Central memory CD4-positive, alpha-beta T cell (primary cell): ENCODE measurements around the gene EXT2.

ENCODE experiments used
- DNase-seq: peaks from one replicate; pipeline ENCODE4 v3.0.0; 2022

EXT2 gene

DNA sequence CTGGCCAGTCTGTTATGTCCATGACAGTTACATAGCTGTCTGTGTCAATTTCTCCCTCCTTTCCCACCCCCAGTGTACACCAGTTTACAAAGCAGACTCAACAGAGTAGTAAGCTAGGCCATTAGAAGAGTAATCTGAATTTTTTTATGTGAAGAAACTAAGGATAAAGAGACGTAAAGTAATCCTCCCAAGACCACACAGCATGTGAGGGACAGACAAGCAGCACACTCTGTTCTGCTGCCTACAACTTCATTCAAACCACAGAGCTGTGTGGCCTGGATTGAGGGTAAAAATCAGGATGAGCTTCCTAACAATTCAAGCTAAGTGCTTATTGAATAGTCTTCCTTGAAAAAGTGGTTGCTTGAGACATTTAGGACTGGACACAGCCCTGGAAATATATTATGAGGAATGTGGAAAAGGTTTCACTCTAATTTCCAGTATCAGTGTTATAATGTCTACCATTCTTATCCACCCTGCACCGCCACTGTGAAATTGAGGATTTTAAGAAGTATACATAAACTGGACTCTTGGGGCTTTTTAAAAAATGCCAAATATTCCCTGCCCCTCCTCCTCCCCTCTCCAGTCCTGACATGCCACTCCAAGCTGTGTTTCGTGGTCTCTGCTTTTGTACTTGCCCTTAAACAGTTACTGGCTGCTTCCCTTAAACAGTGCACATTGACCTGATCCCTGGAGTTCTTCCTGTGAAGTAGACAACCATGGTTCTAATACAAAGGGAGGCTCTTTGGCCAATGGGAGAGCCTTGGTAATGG is 40.9 kb downstream of the EXT2 start:
- DNase-seq, result no peak

DNA sequence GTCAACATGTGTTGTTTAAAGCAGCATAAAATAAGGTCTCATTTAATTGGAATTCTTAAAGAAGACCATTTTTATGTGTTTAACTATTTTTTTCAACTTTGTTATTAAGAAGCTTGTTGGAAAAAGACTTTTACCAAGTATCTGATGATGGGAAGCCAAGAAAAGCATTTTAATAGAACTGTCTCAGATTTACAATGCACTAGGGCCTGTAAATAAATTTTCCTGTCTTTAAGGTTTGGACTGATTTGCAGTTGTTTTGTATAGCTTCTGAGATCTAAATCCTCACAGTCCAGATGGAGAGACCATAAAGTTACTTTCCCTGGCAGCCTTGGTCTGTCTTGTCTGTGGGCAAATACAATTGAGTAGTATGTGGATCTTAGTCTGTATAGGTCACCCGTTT is 41.6 kb downstream of the EXT2 start:
- DNase-seq, result no peak

DNA sequence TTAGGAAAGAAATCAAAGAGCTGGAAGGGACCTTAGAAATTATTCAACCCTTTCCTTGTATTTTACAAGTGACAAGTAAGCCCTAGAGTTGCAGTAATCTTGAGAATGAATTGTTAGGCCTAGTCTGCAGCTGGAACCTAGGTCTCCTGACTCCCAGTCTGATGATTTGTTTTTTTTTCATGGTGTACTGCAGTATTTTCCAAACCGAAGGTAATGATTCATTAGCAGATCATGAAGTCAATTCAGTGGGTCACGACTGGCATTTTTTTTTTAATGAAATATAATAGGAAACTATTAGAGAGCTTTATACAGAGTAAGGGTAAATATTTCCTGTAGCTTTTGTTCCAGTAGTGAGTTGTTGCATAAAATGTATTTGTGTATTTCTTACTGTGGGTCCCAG is 42.8 kb downstream of the EXT2 start:
- DNase-seq, result no peak

DNA sequence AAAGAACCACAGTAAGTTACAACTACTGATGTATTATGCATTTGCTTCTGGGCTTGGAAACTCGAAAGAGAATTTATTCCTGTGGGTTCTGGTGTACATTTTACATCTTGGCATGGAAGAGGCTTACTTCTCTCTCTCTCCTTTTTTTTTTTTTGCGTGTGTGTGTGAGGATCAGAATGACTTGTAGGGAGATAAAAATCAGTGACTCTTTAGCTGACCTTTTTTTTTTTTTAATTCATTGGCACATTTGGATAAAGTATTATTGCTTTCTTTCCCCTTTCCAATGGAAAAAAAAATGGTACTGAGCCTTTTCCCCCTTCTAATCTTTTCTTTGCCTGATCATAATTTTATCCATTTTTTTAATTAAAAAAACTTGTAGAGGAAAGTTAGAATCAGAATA is 43.5 kb downstream of the EXT2 start:
- no peak for DNase-seq

DNA sequence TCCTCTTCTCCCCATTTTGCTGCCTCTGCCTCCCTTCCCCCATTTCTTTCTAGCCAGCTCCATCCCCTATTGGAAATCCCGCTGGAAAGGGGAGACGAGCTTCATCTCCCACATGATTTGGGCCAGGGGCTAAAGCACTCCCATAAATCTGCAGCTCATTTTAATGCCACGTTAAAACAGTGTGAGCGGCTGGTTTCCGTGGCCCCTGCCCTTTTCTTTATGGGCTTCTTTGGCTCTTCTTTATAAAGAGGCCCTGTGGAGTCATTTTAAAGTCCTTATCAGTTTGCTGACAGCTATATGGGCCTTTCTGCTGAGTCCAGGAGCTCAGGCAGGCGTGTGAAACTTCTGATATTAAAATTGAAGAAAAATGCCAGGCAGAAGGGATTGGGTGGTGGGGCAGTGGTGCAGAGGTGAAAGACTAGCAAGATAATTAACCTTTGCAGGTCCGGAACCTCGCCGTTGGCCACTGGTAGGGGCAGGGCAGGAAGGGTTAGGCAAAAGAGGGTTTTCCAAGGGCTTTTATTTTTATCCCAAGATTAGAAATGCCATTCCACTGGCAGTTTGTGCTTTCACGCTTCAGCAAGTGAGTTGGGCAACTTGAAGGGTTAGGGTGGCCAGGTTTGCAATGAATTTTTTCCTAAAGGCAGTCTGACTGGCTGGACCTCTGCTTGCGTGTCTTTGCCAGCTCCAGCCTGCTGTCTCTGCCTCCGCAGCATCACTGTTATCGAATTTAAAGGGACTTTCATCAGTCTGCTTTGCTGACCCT is 44.3 kb downstream of the EXT2 start:
- no peak for DNase-seq

DNA sequence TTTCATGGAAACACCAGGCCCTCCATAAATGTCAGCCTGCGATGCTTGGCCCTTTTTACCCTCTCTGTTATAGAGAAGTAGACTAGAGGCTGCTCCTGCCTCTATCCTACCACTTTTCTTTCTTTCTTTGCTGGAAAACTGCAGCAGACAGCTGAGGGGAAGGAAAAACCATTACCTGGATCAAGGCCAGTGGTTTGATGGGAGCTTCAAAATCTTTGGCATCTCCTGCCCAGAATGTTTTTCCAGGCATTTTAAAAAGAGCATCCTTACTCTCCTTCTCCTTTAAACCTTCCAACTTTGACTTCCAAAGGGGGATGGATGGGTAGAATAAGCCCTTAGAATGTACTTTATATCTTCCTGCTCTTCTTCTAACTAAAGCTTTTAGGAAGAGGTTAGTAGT is 44.9 kb downstream of the EXT2 start:
- no peak for DNase-seq

DNA sequence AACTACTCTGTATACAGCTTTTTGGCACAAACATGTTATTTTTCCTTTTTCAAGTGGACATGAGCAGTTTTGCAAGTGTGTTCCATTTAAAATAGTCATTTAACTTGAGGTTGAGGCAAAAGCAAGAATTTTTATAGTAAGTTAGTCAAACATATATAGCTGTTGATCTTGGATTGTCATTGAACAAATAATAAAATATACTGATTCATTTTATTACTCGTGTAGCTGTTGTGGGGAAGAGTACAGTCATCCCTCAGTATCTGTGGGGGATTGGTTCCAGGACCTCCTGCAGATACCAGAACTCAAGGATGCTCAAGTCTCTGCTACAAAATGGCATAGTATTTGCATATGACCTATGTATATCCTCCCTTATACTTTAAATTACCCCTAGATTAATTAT is 45.3 kb downstream of the EXT2 start:
- DNase-seq, result no peak

DNA sequence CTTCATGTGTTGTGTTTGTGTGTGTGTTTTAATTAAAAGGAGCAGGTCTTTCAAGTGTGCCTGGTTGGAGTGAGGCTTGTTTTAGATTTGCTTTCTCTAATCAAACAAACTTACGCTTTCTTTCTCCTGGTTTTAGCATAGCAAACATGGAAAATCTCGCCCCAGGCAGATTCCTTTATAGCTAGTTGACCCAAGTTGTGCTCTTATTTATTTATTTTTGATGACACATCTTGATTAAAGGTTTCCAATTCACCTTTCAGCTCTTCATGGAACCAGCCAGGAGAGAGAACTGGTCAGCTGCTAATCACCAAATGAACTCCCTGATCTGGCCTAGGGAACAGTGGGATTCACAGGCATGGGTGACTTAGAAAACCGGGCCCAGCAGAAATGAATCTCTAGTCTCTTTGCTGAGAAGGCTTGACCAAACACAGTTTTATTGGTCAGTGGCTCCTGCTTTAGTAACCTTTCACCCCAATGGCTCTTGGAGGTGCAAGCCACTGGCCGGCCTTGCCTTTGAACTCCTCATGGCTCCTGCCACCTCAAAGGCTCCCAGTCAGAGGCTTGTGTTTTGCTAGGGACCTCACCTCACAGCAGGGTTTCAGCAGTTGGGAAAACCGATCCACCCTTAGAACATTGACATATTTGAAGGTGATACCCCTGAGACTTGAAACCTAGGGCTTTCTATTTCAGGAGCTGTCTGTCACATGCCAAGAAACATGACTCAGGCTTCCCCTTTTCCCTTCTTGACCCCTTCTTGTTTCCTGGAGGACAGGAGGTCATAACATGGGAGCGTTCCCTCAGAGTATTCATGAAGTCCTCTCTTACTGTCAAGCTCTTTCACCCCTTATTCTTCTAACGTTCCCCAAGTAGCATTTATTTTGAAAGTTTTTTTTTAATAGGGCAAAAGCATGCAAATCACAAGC is 48.8 kb downstream of the EXT2 start:
- DNase-seq, result no peak

DNA sequence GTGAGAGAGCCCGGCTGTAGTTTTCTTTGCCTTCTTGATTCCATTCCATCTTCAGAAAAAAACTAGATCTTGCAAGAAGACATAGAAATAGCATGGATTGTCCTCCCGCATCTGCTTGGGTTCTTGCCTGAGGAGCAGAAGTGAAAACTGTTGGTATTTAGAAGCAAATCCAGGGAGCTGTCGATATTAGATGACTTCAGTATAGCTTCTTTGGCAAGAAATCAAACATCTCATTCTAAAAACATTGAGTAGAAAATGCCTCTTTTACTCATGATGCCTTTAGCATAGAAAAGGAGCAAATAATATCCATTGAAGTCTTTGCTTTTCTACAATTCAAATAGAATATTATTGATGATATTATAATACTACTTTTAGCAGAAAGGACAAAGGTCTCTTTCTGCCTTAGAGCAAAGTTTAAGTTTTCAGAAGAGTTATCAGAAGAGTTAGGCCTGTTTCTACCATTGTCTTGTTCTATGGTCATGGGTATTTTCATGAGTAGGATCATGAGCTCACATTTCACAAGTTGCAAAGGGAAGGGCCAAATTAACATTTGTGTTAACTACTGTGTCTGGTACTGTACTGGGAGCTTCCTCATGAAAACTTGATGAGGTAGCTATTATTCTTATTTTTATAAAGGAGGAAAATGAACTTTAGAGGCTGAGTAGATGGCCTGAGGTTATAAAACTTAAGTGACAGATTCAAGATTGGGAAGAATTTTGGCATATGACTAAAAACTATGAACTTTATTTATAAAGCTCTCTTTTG is 49.7 kb downstream of the EXT2 start:
- no peak for DNase-seq

DNA sequence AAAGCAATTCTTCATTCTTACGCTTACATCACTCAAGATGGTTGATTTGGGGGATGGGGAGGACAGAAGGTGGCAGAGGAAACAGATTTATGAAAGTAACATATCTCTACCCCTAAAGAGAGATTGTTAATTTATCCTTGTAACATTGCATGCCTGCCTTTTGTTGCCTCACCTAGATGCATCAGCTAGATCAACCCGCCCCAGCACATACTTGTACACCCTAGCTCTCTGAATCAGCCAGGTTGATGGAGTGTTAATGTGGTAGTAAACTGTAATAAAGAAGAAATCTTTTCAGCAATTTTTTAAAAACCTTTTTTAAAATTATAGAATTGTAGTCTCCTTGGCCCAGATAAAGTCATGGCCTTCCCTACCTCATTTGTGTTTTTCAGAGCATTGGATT is 51.5 kb downstream of the EXT2 start:
- no peak for DNase-seq

DNA sequence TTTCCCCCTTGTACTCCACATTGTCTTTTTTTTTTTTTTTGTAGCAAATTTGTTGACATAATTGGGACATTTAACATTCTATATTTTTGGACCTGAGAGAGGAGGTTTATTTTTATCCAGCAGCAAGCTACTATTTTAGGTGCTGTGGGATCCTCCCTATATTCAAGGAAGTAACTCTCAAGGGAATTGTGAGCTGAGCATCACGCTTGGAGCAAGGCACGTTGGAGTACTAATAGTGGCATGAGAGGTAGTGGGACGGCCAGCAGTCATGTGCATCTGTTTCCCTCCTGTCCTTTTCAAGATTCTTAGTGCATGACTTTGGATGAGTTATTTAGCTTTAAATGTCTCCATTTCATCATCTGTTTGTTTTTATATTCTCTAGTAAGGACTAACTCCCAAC is 52.3 kb downstream of the EXT2 start:
- DNase-seq, result no peak

DNA sequence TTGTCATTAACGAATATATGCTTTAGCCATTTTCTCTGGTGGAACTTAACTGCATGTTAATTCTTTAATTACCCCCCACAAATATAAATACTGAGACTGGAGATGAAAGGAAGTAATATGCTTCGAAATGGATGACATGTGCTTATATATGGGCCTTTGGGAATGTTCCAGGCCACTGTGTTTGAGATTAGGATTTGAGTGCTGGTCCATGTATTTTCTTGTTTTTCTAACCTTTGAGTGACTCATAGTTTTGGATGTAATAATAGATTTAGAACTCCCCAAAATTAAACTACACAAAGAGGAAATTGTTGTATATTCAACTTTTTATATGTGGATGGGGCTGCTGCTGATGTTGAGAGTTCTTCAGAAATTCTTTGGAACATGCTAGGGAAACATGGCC is 54.2 kb downstream of the EXT2 start:
- no peak for DNase-seq

DNA sequence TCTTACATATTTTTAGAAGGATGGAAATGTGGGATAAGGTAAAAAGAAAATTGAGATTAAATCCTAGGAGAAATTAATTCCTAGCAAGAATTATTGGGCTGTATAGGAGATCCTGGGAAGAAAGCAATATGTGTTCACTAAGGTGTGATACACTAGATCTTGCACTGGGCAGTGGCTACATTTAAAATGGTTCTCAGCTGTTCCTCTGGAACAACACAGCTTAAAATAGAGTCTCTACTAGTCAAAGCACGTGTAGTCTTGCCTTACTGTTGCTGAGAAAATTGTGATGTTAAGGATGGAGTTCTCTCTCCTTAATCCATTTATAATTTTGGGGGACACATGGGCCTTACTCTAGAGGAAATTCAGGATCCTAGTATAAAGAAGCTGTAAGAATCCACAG is 54.9 kb downstream of the EXT2 start:
- no peak for DNase-seq

DNA sequence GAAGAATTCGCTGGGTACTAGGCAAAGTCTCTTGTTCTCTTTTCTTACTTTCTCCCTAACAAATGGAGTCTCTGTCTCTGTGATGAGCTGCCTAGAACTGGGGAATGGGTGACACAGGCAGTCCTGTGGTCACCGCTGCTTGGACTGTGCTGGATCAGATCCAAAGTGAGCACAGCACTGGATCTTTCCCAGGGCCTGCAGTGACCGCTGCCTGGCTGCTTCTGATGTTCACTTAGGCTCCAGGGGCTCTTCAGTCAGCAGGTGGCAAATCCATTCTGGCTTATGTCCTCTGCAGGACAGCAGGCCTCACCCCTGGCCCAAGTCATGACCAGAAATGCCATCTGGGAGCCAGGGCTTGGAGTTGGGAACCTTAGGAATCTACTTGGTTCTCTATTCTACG is 61.5 kb downstream of the EXT2 start:
- no peak for DNase-seq

DNA sequence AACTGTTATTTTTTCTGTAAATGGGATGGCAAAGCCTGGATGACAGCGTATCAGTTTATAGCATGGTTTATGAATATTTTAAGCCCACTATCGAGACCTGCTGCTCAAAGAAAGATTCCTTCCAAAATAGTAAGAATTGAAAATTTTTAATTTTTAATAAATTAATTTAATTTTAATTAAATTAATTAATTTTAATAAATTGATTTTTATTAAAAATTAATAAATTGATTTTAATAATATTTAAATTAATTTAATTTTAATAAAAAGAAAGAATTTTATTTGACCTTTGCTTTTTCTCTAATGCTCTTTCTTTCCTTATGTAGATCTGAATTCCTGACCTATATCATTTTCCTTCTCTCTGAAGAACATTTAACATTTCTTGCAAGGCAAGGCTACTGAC is 62.9 kb downstream of the EXT2 start:
- no peak for DNase-seq

DNA sequence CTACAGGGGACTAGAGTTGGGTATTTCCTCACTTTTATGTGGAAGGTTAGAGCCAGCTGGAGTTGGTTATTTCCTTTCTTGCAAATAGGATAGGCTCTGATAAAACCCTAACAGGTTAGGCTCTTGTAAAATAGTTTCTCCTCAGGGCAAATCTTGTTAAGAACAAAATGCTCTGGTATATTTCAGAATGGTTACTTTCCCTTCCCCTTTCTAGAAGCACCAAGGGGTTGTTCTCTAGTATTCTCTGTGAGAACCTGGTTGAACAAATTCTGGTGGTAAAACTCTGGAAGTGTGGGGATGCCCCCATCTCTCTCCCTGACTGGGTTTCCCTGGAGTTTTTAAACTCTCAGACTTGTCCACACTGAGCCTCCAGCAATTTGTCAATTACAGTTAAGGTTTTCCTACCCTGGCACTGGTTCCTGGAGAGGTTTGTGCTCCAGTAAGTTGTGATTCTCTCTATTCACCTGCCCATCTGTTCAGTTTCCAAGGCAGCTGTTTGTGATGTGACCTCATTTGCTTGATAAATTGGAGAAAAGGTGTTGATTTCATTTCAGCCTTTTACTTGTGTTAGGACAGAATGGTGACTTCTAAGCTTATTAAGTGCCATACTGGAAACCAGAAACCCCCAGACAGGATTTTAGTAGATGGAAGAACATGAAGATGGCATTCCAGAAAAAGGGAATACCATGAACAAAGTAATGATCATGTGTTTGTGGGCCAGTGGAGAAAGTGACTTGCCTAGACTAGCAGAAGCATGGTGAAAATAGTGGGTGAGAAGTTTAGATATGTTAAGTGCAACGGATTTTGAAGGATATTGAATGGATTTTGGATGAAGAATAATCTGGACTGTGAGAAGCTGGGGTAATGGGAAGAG is 64.6 kb downstream of the EXT2 start:
- no peak for DNase-seq

DNA sequence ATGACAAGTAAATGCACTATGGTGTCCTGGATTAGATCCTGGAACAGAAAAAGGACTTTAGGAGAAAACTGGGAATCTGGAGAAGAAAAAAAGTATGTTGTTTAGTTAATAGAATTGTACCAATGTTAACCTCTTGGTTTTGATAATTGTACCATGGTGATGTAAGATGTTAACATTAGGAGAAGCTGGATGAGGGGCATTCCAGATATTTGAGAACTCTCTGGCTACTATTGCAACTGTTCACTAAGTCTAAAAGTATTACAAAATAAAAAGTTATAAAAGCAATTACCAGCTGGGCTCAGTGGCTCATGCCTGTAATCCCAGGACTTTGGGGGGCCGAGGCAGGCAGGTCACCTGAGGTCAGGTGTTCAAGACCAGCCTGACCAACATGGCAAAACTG is 66.5 kb downstream of the EXT2 start:
- no peak for DNase-seq

DNA sequence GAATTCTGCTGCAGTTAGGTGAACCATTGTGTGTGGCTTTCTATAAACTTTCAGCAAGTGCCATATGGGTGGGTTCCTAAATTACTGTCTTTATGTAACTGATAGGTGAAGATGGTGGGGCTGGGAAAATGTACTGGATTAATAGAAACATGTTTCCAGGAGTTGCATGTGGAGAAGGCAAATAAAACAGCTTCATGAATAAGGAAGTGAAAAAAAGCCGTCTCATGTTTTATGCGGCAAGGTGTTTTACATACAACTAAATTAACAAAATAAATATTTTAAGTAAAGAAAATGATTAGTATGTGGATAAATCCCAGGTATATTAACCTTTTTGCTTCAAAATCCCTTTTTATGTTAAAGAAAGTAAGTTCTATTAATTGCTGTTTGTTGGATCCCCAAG is 67.2 kb downstream of the EXT2 start:
- DNase-seq, result no peak

DNA sequence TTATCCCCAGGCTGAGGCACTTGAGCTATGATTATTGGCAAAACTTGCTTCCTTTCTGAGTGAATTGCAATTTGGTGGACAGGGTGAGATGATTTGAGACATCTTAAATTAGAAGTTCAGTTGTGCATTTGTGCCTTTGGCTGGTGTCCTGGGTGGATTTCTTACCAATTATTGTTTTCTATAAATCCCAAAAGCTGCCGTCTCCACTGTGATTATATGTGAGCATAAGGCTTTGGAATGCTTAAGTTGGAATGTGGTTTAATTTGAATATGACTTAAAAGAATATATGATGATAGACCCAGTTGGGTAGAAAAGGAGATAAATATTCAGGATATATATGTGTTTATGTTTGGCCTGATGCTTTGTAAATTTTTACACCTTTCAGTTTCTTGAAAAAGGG is 70.0 kb downstream of the EXT2 start:
- no peak for DNase-seq

DNA sequence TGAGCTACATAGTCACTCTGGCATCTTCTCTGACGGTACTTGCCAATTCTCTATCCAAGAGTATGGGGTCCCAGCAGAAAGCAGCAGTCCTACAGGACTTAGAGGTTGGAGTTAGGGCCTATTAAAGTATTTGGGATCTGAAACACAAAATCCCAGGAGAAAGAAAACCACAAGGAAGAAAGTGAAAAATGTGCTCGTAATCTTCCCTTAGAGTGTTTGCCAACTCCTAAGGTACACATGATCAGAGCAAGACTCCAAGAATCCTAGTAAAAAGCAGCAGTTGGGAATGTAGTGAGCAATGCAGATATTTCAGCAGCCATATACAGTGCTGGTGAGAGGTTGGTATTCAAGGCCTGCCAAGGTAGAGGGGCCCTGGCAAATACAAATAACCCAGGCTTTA is 71.6 kb downstream of the EXT2 start:
- DNase-seq, result no peak

DNA sequence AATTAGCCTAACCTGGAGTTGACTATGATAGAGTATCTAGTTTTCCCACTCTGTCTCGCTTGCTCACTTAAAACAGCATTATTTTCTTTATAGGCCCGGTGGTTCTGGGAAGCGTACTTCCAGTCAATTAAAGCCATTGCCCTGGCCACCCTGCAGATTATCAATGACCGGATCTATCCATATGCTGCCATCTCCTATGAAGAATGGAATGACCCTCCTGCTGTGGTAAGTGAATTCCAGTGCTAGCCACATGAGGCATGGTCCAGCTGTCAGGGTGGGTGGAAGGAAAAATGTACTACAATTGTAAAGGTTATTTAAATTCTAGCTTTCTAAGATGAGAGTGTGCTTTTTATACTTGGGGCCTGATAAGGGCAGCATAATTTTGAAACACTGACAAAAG is 76.0 kb downstream of the EXT2 start:
- no peak for DNase-seq

DNA sequence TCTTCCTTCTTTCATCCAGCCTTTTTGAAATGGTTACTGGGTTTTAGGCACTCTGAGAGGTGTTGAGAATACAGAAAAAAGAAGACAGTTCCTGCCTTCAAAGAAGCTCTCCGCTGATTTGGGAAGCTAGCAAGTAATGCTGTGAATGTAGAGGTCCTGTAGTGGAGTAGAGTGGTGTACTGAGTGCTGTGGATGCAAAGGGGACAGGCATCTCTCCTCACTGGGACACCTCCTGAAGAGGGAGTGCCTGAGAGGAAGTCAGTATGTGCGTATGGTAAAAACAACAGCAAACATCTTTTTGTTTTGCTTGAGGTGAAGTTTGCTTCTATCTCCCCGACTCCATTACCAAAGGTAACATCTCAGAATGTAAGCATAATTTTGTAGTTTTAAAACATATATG is 77.5 kb downstream of the EXT2 start:
- DNase-seq, result no peak
